Activated naive CD8-positive, alpha-beta T cell (primary cell): ENCODE data around the gene HECW1.

ENCODE experiments used
- H3K27ac Mint-ChIP-seq: one replicate; pipeline ENCODE4 v1.8.0; 2021; ENCODE audit warnings: mixed read lengths
- H3K27me3 Mint-ChIP-seq: one replicate; pipeline ENCODE4 v1.8.0; 2021; ENCODE audit warnings: mixed read lengths
- H3K36me3 Mint-ChIP-seq: one replicate; pipeline ENCODE4 v1.8.0; 2021; ENCODE audit warnings: mixed read lengths
- H3K4me1 Mint-ChIP-seq: one replicate; pipeline ENCODE4 v1.8.0; 2021; ENCODE audit warnings: low read depth, mixed read lengths
- H3K4me3 Mint-ChIP-seq: one replicate; pipeline ENCODE4 v1.8.0; 2021; ENCODE audit warnings: mild to moderate bottlenecking, mixed read lengths
- H3K9me3 Mint-ChIP-seq: one replicate; pipeline ENCODE4 v1.8.0; 2021; ENCODE audit warnings: low read depth, mixed read lengths

HECW1 gene

DNA sequence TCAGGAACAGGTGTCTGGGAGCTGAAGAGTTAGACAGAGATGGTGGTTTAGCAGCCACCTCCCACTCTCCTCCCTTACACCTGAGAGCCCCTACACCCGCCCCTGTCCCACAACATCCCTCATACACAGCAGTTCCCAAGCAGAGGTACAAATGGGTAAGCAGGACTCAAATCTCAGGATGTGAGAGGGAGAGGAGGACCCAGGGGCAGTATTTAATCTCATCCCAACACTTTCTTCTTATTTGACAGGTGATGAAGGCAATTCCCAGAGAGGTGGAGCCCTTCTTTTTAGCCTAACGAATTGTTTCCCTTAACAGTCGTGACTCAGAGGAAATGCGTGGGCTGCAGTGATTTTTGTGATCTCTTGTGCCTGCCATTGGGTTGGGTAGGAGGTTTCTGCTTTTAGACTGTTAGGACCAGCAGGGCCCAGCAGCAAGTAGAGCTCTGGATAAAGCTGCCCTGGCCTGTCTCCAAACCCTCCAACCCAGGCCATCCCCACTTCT lies 191.3 kb downstream of the HECW1 start:
- peak overlapping the region; percentile 47 for H3K4me3 Mint-ChIP-seq
- no peaks in the 10 kb centered on the region for H3K36me3 Mint-ChIP-seq
- H3K27me3 Mint-ChIP-seq, result peaks cover 2% of the 10 kb centered on the region
- H3K4me1 Mint-ChIP-seq, result peaks cover 28% of the 10 kb centered on the region
- H3K9me3 Mint-ChIP-seq, result no peaks in the 10 kb centered on the region
- H3K27ac Mint-ChIP-seq, result peak overlapping the region; percentile 34

DNA sequence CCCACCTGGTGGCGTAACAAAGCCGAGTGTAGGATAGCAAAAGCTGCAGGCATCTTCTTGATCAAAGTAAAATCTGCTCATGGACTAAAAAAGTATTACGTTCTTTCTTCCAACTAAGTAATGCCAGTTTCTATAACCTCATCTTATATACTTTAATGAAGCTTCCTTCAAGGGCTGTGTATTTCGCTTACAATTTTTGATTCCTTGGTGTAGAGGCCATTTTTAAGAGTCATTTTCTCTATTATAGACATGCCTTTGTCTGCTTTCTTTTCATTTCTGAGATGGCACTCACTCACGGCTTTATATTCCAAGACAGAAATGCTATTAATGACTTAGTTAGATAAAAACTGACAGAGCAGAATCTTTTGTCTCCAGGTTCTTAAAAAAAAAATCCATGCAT lies 194.0 kb downstream of the HECW1 start:
- Mint-ChIP-seq H3K4me1 (peaks cover 28% of the 10 kb centered on the region), H3K4me3 (no peak overlapping the region), H3K27me3 (no peaks in the 10 kb centered on the region), H3K27ac (no peak overlapping the region), H3K36me3 (no peaks in the 10 kb centered on the region), H3K9me3 (no peaks in the 10 kb centered on the region)

GRCh38 chr7:43307522-43307921 lies 195.1 kb downstream of the HECW1 start:
- Mint-ChIP-seq H3K27me3 (no peaks in the 10 kb centered on the region), H3K4me1 (peaks cover 25% of the 10 kb centered on the region)

GRCh38 chr7:43308913-43309705 lies 196.7 kb downstream of the HECW1 start:
- H3K27me3 Mint-ChIP-seq, result no peaks in the 10 kb centered on the region
- H3K9me3 Mint-ChIP-seq, result no peaks in the 10 kb centered on the region
- H3K27ac Mint-ChIP-seq, result no peak overlapping the region
- H3K36me3 Mint-ChIP-seq, result no peaks in the 10 kb centered on the region
- H3K4me1 Mint-ChIP-seq, result peaks cover 11% of the 10 kb centered on the region
- H3K4me3 Mint-ChIP-seq, result no peak overlapping the region

More at GRCh38 chr7:43307522-43307921, 195.1 kb downstream of the HECW1 start:
- Mint-ChIP-seq H3K9me3 (no peaks in the 10 kb centered on the region), H3K27ac (no peak overlapping the region), H3K4me3 (no peak overlapping the region), H3K36me3 (no peaks in the 10 kb centered on the region)

- H3K27me3 Mint-ChIP-seq, result no peaks in the 10 kb centered on the region
- H3K9me3 Mint-ChIP-seq, result no peaks in the 10 kb centered on the region
- H3K4me1 Mint-ChIP-seq, result peaks cover 14% of the 10 kb centered on the region
- no peak overlapping the region for H3K4me3 Mint-ChIP-seq
- H3K36me3 Mint-ChIP-seq, result no peaks in the 10 kb centered on the region
- H3K27ac Mint-ChIP-seq, result no peak overlapping the region
These were observed 197.2 kb downstream of the HECW1 start for GRCh38 chr7:43309706-43310022.

DNA sequence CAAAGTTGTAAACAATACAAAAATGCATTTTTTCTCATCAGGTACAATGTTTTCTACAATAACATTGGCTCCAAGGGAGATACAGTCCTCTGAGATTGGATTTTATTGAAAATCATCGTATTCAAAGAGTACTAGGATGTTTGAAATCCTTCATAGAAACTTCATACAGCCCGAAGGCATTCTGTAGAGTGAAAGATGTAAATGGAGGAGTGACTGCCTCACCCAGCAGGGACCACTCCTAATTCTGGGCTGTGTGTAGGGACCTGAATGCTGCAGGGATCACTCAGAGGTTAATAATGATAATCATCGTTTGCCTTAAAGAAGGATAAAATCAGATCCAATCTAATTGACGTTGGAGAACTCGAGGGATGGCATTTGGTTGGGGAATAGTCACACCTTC lies 198.6 kb downstream of the HECW1 start:
- Mint-ChIP-seq H3K27ac (no peak overlapping the region), H3K9me3 (no peaks in the 10 kb centered on the region), H3K27me3 (no peaks in the 10 kb centered on the region), H3K36me3 (no peaks in the 10 kb centered on the region), H3K4me3 (no peak overlapping the region), H3K4me1 (peaks cover 10% of the 10 kb centered on the region)

GRCh38 chr7:43311694-43312093 lies 199.2 kb downstream of the HECW1 start:
- Mint-ChIP-seq H3K27me3 (no peaks in the 10 kb centered on the region), H3K27ac (no peak overlapping the region), H3K4me1 (peaks cover 10% of the 10 kb centered on the region)

GRCh38 chr7:43313628-43314378 lies 201.4 kb downstream of the HECW1 start:
- peaks cover 10% of the 10 kb centered on the region for H3K4me1 Mint-ChIP-seq
- H3K27me3 Mint-ChIP-seq, result no peaks in the 10 kb centered on the region

More at GRCh38 chr7:43311694-43312093, 199.2 kb downstream of the HECW1 start:
- H3K9me3 Mint-ChIP-seq, result no peaks in the 10 kb centered on the region
- no peak overlapping the region for H3K4me3 Mint-ChIP-seq
- H3K36me3 Mint-ChIP-seq, result no peaks in the 10 kb centered on the region

GRCh38 chr7:43314379-43315158 lies 202.1 kb downstream of the HECW1 start:
- no peaks in the 10 kb centered on the region for H3K36me3 Mint-ChIP-seq
- H3K4me1 Mint-ChIP-seq, result peaks cover 10% of the 10 kb centered on the region
- H3K27ac Mint-ChIP-seq, result no peak overlapping the region
- no peaks in the 10 kb centered on the region for H3K9me3 Mint-ChIP-seq
- no peak overlapping the region for H3K4me3 Mint-ChIP-seq
- no peaks in the 10 kb centered on the region for H3K27me3 Mint-ChIP-seq

More at GRCh38 chr7:43313628-43314378, 201.4 kb downstream of the HECW1 start:
- no peak overlapping the region for H3K27ac Mint-ChIP-seq
- no peak overlapping the region for H3K4me3 Mint-ChIP-seq
- H3K36me3 Mint-ChIP-seq, result no peaks in the 10 kb centered on the region
- no peaks in the 10 kb centered on the region for H3K9me3 Mint-ChIP-seq

DNA sequence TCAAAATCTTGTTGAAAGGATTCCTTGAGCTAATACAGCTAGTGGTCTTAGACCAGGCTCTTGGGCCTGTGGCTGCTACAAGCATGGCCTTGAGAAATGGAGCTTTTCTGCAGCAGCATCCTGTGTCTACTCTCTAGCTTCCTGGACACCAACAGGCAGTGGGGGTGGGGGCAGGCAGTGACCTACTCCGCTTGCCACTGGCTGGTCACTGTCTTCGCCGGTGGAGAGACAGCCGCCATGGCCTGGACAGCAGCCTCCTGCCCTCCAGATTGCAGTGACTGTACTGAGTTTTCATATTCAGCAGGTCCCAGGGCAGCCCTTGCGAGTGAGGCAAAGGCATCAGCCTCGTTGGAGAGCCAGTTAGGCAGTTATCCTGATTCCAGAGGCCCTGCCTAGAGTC lies 204.6 kb downstream of the HECW1 start:
- Mint-ChIP-seq H3K9me3 (no peaks in the 10 kb centered on the region), H3K4me3 (no peak overlapping the region), H3K4me1 (peaks cover 10% of the 10 kb centered on the region), H3K27ac (no peak overlapping the region), H3K36me3 (no peaks in the 10 kb centered on the region), H3K27me3 (peaks cover 3% of the 10 kb centered on the region)

DNA sequence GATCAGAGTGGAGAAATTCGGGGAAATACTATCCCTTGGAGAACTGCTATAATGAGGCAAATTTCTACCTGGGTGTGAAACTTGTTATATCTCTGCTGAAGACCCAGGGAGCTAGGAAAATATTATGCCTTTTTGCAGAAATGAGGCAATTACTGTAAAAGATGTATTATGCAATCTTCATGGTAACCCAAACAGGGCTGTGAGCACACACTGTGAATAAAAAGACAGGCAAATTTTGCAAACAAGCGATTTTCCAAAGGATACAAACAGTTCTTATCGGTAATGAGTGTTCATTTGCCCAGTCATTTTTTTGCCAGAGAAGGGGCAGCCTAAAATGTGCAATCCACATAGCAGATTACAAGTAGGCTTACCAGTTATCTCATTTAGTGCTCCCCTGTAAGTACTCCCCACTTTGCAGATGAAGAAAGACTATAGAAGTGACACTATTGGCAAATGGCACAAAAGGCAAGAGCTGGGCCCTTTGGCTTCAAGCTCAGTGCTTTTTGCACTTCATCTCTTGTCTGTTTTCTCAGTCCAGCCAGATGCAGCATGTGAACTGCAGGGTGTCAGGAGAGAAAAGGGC lies 205.8 kb downstream of the HECW1 start:
- Mint-ChIP-seq H3K36me3 (no peaks in the 10 kb centered on the region), H3K27me3 (peaks cover 6% of the 10 kb centered on the region), H3K4me1 (peaks cover 10% of the 10 kb centered on the region), H3K27ac (no peak overlapping the region), H3K9me3 (no peaks in the 10 kb centered on the region), H3K4me3 (no peak overlapping the region)

DNA sequence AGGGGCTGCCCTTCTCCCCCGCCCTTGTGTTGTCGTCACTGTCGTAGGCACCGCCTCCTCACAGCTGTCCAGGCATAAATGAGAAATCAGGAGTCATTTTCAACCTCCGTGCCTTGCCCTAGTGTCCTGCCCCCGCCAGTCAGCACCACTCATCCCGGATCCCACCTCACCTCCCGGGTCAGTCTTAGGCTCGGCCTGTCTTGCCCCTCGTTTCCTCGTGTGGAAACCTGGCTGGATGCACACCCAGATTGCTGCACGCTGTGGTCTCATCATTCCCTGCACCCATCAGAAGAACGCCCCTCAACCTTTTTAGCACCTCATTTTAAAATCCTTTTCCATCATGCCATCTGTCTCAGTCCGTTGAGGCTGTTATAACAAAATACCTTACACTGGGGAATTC lies 213.1 kb downstream of the HECW1 start:
- H3K9me3 Mint-ChIP-seq, result no peaks in the 10 kb centered on the region
- H3K36me3 Mint-ChIP-seq, result no peaks in the 10 kb centered on the region
- no peak overlapping the region for H3K4me3 Mint-ChIP-seq
- H3K27ac Mint-ChIP-seq, result no peak overlapping the region
- H3K4me1 Mint-ChIP-seq, result no peaks in the 10 kb centered on the region
- peaks cover 6% of the 10 kb centered on the region for H3K27me3 Mint-ChIP-seq

- no peak overlapping the region for H3K27ac Mint-ChIP-seq
These were observed 215.9 kb downstream of the HECW1 start for GRCh38 chr7:43328336-43328735.

DNA sequence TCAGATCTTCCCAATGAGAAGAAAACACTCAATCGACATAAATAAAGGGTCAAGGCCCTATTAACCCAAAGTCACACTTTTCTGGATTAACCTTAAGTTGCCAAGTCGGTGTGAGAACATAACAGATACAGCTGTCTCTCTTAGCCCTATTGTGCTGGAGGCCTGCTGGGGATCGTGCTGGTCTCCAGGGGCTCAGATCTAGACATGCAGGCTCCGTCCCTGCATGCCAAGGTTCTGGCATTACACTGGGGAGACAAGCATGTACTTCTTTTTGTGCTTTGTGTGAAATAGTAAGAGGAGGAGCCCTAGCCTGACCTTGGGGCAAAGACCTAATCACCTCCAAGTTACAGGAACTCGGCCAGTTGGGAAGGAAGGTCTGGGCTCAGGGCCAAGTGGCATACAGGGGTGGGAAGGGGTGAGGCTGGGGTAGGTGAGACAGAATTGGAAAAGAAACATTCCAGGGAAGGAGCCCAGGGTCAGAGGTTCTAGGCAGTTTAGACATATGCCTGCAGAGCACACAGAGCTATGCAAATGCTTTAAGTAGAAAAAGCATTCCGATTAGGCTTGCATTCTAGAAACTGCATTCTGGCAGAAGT lies 216.4 kb downstream of the HECW1 start:
- no peaks in the 10 kb centered on the region for H3K4me1 Mint-ChIP-seq
- no peak overlapping the region for H3K27ac Mint-ChIP-seq
- no peaks in the 10 kb centered on the region for H3K36me3 Mint-ChIP-seq

More at GRCh38 chr7:43328336-43328735, 215.9 kb downstream of the HECW1 start:
- Mint-ChIP-seq H3K4me1 (no peaks in the 10 kb centered on the region), H3K36me3 (no peaks in the 10 kb centered on the region), H3K4me3 (no peak overlapping the region), H3K27me3 (peaks cover 3% of the 10 kb centered on the region), H3K9me3 (no peaks in the 10 kb centered on the region)

More for the DNA sequence above, 216.4 kb downstream of the HECW1 start:
- Mint-ChIP-seq H3K9me3 (no peaks in the 10 kb centered on the region), H3K4me3 (no peak overlapping the region), H3K27me3 (peaks cover 3% of the 10 kb centered on the region)
